ENCODE data around the gene OR2T35.
"Not testable (repeated sequence)": the region's sequence is repeated elsewhere in the genome, so short reads cannot be mapped to it uniquely, and the experiment has no call there.

DNA sequence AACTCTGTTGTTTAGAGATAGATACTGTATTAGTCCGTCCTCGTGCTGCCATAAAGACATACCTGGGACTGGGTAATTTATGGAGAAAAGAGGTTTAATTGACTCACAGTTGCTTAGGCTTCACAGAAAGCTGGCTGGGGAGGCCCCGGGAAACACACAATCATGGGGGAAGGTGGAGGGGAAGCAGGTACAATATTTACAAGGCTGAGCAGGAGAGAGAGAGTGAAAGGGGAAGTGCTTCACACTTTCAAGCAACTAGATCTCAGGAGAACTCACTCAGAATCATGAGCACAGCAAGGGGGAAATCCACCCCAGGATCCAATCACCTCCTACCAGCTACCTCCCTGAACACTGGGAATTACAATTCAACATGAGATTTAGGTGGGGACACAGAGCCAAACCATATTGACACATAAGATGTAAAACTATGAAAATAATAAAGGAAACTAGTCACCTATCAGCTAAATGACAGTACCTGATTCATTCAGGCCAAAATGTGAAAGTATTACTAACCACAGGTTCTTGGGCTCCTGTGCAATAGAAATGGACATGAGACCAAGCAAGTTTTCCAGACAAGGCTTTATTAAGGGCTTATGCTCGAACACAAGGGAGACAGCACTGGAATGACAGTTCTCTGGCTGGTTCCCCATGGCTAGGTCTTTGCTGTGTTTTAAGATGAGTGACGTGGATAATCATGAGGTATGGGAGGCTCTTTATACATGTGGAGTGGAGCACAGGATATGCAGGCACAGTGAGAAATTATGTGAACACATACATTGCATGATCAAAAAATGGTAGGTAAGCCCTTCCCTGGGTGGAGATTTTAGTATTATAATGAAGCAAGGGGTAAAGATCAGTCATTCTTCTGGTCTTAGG is 18.6 kb upstream of the OR2T35 start:
- TF ChIP-seq, protein P1, sequence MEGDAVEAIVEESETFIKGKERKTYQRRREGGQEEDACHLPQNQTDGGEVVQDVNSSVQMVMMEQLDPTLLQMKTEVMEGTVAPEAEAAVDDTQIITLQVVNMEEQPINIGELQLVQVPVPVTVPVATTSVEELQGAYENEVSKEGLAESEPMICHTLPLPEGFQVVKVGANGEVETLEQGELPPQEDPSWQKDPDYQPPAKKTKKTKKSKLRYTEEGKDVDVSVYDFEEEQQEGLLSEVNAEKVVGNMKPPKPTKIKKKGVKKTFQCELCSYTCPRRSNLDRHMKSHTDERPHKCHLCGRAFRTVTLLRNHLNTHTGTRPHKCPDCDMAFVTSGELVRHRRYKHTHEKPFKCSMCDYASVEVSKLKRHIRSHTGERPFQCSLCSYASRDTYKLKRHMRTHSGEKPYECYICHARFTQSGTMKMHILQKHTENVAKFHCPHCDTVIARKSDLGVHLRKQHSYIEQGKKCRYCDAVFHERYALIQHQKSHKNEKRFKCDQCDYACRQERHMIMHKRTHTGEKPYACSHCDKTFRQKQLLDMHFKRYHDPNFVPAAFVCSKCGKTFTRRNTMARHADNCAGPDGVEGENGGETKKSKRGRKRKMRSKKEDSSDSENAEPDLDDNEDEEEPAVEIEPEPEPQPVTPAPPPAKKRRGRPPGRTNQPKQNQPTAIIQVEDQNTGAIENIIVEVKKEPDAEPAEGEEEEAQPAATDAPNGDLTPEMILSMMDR (IDR thresholded peaks at IDR 0.05; ENCODE audit: borderline replicate concordance, extremely low read depth, low read length, poor library complexity, severe bottlenecking): not testable (repeated sequence)
- TF ChIP-seq EZH2 (IDR thresholded peaks at IDR 0.05; ENCODE audit: borderline replicate concordance, low read depth, low read length, severe bottlenecking): not testable (repeated sequence)
